ENCODE results near the gene PDRG1. TPM values are rescaled to one million over a fixed set of nuclear protein-coding genes. Genes with fewer than 3 reads are reported as not detected.

Gene PDRG1
- polyA plus RNA-seq, 1 of the 3 experiments (the other 2 are of a cell fraction), result 18.9 TPM

DNA sequence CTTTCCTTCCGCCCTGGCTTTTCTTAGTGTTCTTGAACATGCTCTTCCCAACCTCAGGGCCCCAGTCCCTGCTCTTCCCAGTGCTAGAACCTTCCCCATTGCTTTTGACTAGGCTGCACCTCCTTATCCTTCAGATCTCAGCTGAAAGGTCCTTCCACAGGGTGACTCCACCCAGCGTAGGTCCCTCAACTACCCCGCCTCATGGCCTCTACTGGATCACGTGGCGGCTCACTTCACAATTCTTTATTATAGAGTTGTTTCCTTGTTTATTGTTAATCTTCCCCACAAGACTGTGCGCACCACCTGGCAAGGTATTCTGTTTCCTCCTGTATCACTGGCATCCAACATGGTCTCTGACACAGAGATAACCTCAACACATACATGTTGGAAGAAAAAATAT lies 50.2 kb downstream of the PDRG1 start:
- no peaks in the 10 kb centered on the region for H3K79me2 ChIP-seq (ENCODE audit: insufficient read depth)
- H3K27me3 ChIP-seq (ENCODE audit: insufficient read depth), result no peaks in the 10 kb centered on the region; the same call in 1 of the 2 replicates
- H3K9ac ChIP-seq, result no peak overlapping the region
- 73% methylated on average over 6 of the region's 6 CpGs for WGBS (ENCODE audit: low lambda C conversion rate)
- no peak overlapping the region for H3K4me2 ChIP-seq
- ChIA-PET CTCF (no interaction called here), POLR2A (no interaction called here)
- no peaks in the 10 kb centered on the region for H3K36me3 ChIP-seq (replicated peaks in 1 of 2; ENCODE audit: control insufficient read depth in 1 of 2, insufficient read depth in 2 of 2, low read length in 1 of 2)
- no peak for DNase-seq
- H2AFZ ChIP-seq (ENCODE audit: low read depth), result no peak overlapping the region
- no peaks in the 10 kb centered on the region for H3K9me2 ChIP-seq
- H3K27ac ChIP-seq (ENCODE audit: low read depth in 2 of 2, low read length in 1 of 2), result no peak overlapping the region
- no peak for TF ChIP-seq RAD21 (IDR thresholded peaks at IDR 0.05; ENCODE audit: low read length)
- TF ChIP-seq, protein P1, sequence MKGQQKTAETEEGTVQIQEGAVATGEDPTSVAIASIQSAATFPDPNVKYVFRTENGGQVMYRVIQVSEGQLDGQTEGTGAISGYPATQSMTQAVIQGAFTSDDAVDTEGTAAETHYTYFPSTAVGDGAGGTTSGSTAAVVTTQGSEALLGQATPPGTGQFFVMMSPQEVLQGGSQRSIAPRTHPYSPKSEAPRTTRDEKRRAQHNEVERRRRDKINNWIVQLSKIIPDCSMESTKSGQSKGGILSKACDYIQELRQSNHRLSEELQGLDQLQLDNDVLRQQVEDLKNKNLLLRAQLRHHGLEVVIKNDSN (IDR thresholded peaks at IDR 0.05; ENCODE audit: borderline replicate concordance, low read depth), result no peak
- no peak for TF ChIP-seq RFX5 (IDR thresholded peaks at IDR 0.05; ENCODE audit: low read length)
- TF ChIP-seq PBX3 (IDR thresholded peaks at IDR 0.05), result no peak
- TF ChIP-seq TCF12 (IDR thresholded peaks at IDR 0.05), result no peak
- no peak for TF ChIP-seq EP300 (IDR thresholded peaks at IDR 0.05; ENCODE audit: borderline replicate concordance in 1 of 2, low read depth in 1 of 2, low read length in 1 of 2)
- no peak for TF ChIP-seq GATA2 (CRISPR knock-in tag; IDR thresholded peaks at IDR 0.05)
- no peak for TF ChIP-seq ELF1 (IDR thresholded peaks at IDR 0.05)
- no peak for TF ChIP-seq GABPA (IDR thresholded peaks at IDR 0.05; ENCODE audit: low read depth)
- no peak for TF ChIP-seq NFIC (IDR thresholded peaks at IDR 0.05; ENCODE audit: borderline replicate concordance)
- TF ChIP-seq, protein P2, sequence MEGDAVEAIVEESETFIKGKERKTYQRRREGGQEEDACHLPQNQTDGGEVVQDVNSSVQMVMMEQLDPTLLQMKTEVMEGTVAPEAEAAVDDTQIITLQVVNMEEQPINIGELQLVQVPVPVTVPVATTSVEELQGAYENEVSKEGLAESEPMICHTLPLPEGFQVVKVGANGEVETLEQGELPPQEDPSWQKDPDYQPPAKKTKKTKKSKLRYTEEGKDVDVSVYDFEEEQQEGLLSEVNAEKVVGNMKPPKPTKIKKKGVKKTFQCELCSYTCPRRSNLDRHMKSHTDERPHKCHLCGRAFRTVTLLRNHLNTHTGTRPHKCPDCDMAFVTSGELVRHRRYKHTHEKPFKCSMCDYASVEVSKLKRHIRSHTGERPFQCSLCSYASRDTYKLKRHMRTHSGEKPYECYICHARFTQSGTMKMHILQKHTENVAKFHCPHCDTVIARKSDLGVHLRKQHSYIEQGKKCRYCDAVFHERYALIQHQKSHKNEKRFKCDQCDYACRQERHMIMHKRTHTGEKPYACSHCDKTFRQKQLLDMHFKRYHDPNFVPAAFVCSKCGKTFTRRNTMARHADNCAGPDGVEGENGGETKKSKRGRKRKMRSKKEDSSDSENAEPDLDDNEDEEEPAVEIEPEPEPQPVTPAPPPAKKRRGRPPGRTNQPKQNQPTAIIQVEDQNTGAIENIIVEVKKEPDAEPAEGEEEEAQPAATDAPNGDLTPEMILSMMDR (IDR thresholded peaks at IDR 0.05), result no peak
- no peak for TF ChIP-seq YY1 (IDR thresholded peaks at IDR 0.05; ENCODE audit: low read depth)
- no peak for TF ChIP-seq IRF3 (IDR thresholded peaks at IDR 0.05; ENCODE audit: low read depth, low read length)
- TF ChIP-seq, protein P3, sequence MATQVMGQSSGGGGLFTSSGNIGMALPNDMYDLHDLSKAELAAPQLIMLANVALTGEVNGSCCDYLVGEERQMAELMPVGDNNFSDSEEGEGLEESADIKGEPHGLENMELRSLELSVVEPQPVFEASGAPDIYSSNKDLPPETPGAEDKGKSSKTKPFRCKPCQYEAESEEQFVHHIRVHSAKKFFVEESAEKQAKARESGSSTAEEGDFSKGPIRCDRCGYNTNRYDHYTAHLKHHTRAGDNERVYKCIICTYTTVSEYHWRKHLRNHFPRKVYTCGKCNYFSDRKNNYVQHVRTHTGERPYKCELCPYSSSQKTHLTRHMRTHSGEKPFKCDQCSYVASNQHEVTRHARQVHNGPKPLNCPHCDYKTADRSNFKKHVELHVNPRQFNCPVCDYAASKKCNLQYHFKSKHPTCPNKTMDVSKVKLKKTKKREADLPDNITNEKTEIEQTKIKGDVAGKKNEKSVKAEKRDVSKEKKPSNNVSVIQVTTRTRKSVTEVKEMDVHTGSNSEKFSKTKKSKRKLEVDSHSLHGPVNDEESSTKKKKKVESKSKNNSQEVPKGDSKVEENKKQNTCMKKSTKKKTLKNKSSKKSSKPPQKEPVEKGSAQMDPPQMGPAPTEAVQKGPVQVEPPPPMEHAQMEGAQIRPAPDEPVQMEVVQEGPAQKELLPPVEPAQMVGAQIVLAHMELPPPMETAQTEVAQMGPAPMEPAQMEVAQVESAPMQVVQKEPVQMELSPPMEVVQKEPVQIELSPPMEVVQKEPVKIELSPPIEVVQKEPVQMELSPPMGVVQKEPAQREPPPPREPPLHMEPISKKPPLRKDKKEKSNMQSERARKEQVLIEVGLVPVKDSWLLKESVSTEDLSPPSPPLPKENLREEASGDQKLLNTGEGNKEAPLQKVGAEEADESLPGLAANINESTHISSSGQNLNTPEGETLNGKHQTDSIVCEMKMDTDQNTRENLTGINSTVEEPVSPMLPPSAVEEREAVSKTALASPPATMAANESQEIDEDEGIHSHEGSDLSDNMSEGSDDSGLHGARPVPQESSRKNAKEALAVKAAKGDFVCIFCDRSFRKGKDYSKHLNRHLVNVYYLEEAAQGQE (IDR thresholded peaks at IDR 0.05; ENCODE audit: low read depth, low read length), result no peak
- no peak for TF ChIP-seq USF2 (IDR thresholded peaks at IDR 0.05; ENCODE audit: borderline replicate concordance, low read depth, low read length)
- no peaks in the 10 kb centered on the region for H3F3A ChIP-seq (replicated peaks; ENCODE audit: insufficient read depth)
- H3K9me3 ChIP-seq, result no peaks in the 10 kb centered on the region
- H3K4me3 ChIP-seq (ENCODE audit: low read depth in 2 of 2, low read length in 1 of 2), result no peak overlapping the region
- no peaks in the 10 kb centered on the region for H4K20me1 ChIP-seq (ENCODE audit: insufficient read depth)
- no peaks in the 10 kb centered on the region; a peak in 1 of 4 replicates for H3K4me1 ChIP-seq (ENCODE audit: control insufficient read depth in 1 of 2, insufficient read depth in 2 of 2, low read depth in 1 of 2, low read length in 1 of 2)

Measured in SK-N-SH (cell line).